GM12878 (cell line): ENCODE measurements around the gene SLCO4A1. TPM values are rescaled to one million over a fixed set of nuclear protein-coding genes. Genes with fewer than 3 reads are reported as not detected.

Source experiments
- ATAC-seq: fragments of 200-7000 bp; cut with Tn5 transposase; 3 replicates; pipeline ENCODE4 v1.9.1; 2020; ENCODE audit warnings: mild to moderate bottlenecking, moderate library complexity
- BruUV-seq: library from RNA; stranded (reverse); fragments of 400-500 nt; replicated peaks from 2 replicates; lab custom pipeline; 2021; lab: Mats Ljungman, UMichigan
- CTCF ChIA-PET: fragments of 300-600 bp; sonication (Branson Sonifier 250); formaldehyde crosslinking; extraction: SDS; loops from one replicate; lab custom pipeline; 2021; ENCODE audit warnings: inconsistent platforms; lab: Yijun Ruan, JAX
- POLR2A ChIA-PET: fragments of 350-600 bp; formaldehyde crosslinking; extraction: SDS; loops from one replicate; lab custom pipeline; 2021; ENCODE audit warnings: inconsistent platforms; lab: Charles Lee
- RAD21 ChIA-PET: fragments of 300-600 bp; sonication (Branson Sonifier 250); formaldehyde crosslinking; loops from one replicate; lab custom pipeline; 2023; ENCODE audit warnings: antibody characterized with exemption; ENCODE audit not compliant: unreplicated experiment; lab: Charles Lee
- SMC1A ChIA-PET: fragments of 300-600 bp; sonication (Branson Sonifier 250); formaldehyde crosslinking; loops from one replicate; lab custom pipeline; 2023; ENCODE audit not compliant: unreplicated experiment, uncharacterized antibody; lab: Charles Lee
- DNase-seq: peaks from one replicate; pipeline ENCODE4 v3.0.0-alpha.2; 2011; ENCODE audit warnings: low read depth, low spot score
- FAIRE-seq: peaks from 3 replicates; lab custom pipeline; 2011; peaks lifted over from hg19 to GRCh38; lab: Jason Lieb, UNC
- H2AFZ ChIP-seq: 2 replicates; pipeline ENCODE4 v1.6.0; 2011; ENCODE audit warnings: low read depth, low read length, control low read depth; ENCODE audit not compliant: control insufficient read depth
- H3K27ac ChIP-seq: 2 replicates; pipeline ENCODE4 v1.5.1; 2011; ENCODE audit warnings: control low read depth; ENCODE audit not compliant: control insufficient read depth, insufficient read depth
- H3K27me3 ChIP-seq, 2 experiments: replicated peaks in 1 of 2; 2 replicates each; pipeline versions ENCODE4 v1.6.0 to v1.6.1; 2011; ENCODE audit warnings: low read length in 1 of 2; ENCODE audit not compliant: control insufficient read depth in 2 of 2, insufficient read depth in 2 of 2
- H3K36me3 ChIP-seq, 2 experiments: 2 replicates each; pipeline ENCODE4 v1.5.1; 2011; ENCODE audit warnings: low read length in 1 of 2; ENCODE audit not compliant: control insufficient read depth in 2 of 2, insufficient read depth in 2 of 2
- H3K4me1 ChIP-seq: 2 replicates; pipeline ENCODE4 v1.6.1; 2011; ENCODE audit warnings: mild to moderate bottlenecking, low read length, moderate library complexity, mixed read lengths; ENCODE audit not compliant: control insufficient read depth, insufficient read depth
- H3K4me2 ChIP-seq: 2 replicates; pipeline ENCODE4 v1.6.0; 2011; ENCODE audit warnings: control low read depth; ENCODE audit not compliant: control insufficient read depth, insufficient read depth
- H3K4me3 ChIP-seq: fragments of 200-600 bp; sonication (generic); 2 replicates; pipeline ENCODE4 v1.5.1; 2016
- H3K79me2 ChIP-seq: 2 replicates; pipeline ENCODE4 v1.6.0; 2011; ENCODE audit warnings: low read length; ENCODE audit not compliant: control insufficient read depth, insufficient read depth
- H3K9ac ChIP-seq: 2 replicates; pipeline ENCODE4 v1.8.0; 2011; ENCODE audit warnings: low read length, control low read depth, mixed read lengths; ENCODE audit not compliant: control insufficient read depth, insufficient read depth
- H3K9me3 ChIP-seq: replicated peaks from 3 replicates; pipeline ENCODE4 v1.5.1; 2011; ENCODE audit warnings: mild to moderate bottlenecking, low read length; ENCODE audit not compliant: control insufficient read depth, insufficient read depth
- H4K20me1 ChIP-seq: 2 replicates; pipeline ENCODE4 v1.6.0; 2011; ENCODE audit not compliant: control insufficient read depth, insufficient read depth
- BMI1 ChIP-seq: fragments of 450-650 bp; IDR thresholded peaks from 2 replicates; pipeline ENCODE4 v1.6.1; 2016; ENCODE audit warnings: mild to moderate bottlenecking, moderate library complexity, borderline replicate concordance
- CBX5 ChIP-seq: sonication (generic); IDR thresholded peaks from 2 replicates; pipeline ENCODE4 v1.6.1; 2016; ENCODE audit warnings: low read depth, moderate library complexity, mild to moderate bottlenecking, inconsistent platforms
- CHD1 ChIP-seq: IDR thresholded peaks from 2 replicates; pipeline ENCODE4 v1.6.1; 2012; ENCODE audit warnings: low read depth, low read length, improper control_type of control experiment
- DPF2 ChIP-seq: fragments of 450-650 bp; IDR thresholded peaks from 2 replicates; pipeline ENCODE4 v1.6.1; 2017; ENCODE audit warnings: mild to moderate bottlenecking
- NFIC ChIP-seq: IDR thresholded peaks from 2 replicates; pipeline ENCODE4 v1.6.1; 2012; ENCODE audit warnings: low read depth, mild to moderate bottlenecking, inconsistent platforms, low read length, moderate library complexity
- NFXL1 ChIP-seq: fragments of 450-650 bp; IDR thresholded peaks from 2 replicates; pipeline ENCODE4 v1.6.1; 2017; ENCODE audit warnings: antibody characterized with exemption, mild to moderate bottlenecking, borderline replicate concordance
- RAD21 ChIP-seq: IDR thresholded peaks from 2 replicates; pipeline ENCODE4 v1.6.1; 2011; ENCODE audit warnings: mild to moderate bottlenecking, low read depth, low read length, moderate library complexity; ENCODE audit not compliant: insufficient read depth
- SIN3A ChIP-seq: IDR thresholded peaks from 2 replicates; pipeline ENCODE4 v1.6.1; 2012; ENCODE audit warnings: low read depth, low read length, improper control_type of control experiment
- TAF1 ChIP-seq: IDR thresholded peaks from 2 replicates; pipeline ENCODE4 v1.6.1; 2011; ENCODE audit warnings: mild to moderate bottlenecking, low read depth, low read length, borderline replicate concordance
- TBL1XR1 ChIP-seq: IDR thresholded peaks from 2 replicates; pipeline ENCODE4 v1.6.1; 2012; ENCODE audit warnings: low read depth, low read length, improper control_type of control experiment
- WGBS: methylation state at CpG from one replicate; pipeline ENCODE4 v1.1.6; 2016; ENCODE audit warnings: low lambda C conversion rate; ENCODE audit not compliant: insufficient replicate concordance, insufficient coverage; ENCODE audit errors: missing lambda C conversion rate; 5-methylcytosine and 5-hydroxymethylcytosine counted together
- in situ Hi-C: fragments of 300-500 bp; cut with MboI; formaldehyde crosslinking; loops from 9 replicates; pipeline ENCODE4 v1.14.3; 2018; ENCODE audit warnings: mixed read lengths
- intact Hi-C: fragments of 100-400 bp; cut with micrococcal nuclease; formaldehyde crosslinking; loops from one replicate; pipeline ENCODE4 v1.14.2; 2022; ENCODE audit not compliant: unreplicated experiment
- polyA plus RNA-seq, 11 experiments: library from polyadenylated mRNA; depleted of rRNA in 4 of 11; unstranded in 6 of 11; stranded (reverse) in 5 of 11; fragments of >200 nt; fragmentation: Nextera tagmentation in 4 of 11; fragmentation: Illumina TruSeq in 1 of 11; extraction: Ambion mirVana in 4 of 11; extraction: Trizol in 1 of 11; gene quantifications; 1 replicate in 1 of 11; 2 replicates in 10 of 11; pipeline versions ENCODE4 v1.2.1 to v1.2.3, GENCODE V29; 2011 to 2016; ENCODE audit warnings: inconsistent platforms in 2 of 11, missing spikeins in 2 of 11, low read depth in 1 of 11
- total RNA-seq, 4 experiments: library from RNA; depleted of rRNA in 3 of 4; stranded (reverse); fragments of >200 nt in 3 of 4; fragmentation: Illumina TruSeq in 1 of 4; extraction: Trizol in 1 of 4; gene quantifications; 2 replicates each; pipeline versions ENCODE4 v1.2.1 to v1.2.3, GENCODE V29; 2013 to 2021
- TF ChIP-seq, protein P1 (sequence below): fragments of 450-650 bp; formaldehyde crosslinking; IDR thresholded peaks from 2 replicates; pipeline ENCODE4 v1.4.0; 2020; ENCODE audit warnings: mild to moderate bottlenecking, moderate library complexity
- TF ChIP-seq, protein P2 (sequence below): fragments of 450-650 bp; IDR thresholded peaks from 2 replicates; pipeline ENCODE4 v1.6.1; 2017; ENCODE audit warnings: antibody characterized with exemption, mild to moderate bottlenecking, moderate library complexity
- TF ChIP-seq, protein P3 (sequence below): IDR thresholded peaks from 2 replicates; pipeline ENCODE4 v1.6.1; 2011; ENCODE audit warnings: low read depth, low read length, improper control_type of control experiment, borderline replicate concordance
- TF ChIP-seq, protein P4 (sequence below): fragments of 450-650 bp; IDR thresholded peaks from 2 replicates; pipeline ENCODE4 v1.6.1; 2014; ENCODE audit warnings: mild to moderate bottlenecking

SLCO4A1 gene
- total and polyA plus RNA-seq, 10 of the 15 experiments (the other 5 are each of a cell fraction or from before 2014, with no cell fraction given): 2.1 to 30.7 (median 12.0) TPM

DNA sequence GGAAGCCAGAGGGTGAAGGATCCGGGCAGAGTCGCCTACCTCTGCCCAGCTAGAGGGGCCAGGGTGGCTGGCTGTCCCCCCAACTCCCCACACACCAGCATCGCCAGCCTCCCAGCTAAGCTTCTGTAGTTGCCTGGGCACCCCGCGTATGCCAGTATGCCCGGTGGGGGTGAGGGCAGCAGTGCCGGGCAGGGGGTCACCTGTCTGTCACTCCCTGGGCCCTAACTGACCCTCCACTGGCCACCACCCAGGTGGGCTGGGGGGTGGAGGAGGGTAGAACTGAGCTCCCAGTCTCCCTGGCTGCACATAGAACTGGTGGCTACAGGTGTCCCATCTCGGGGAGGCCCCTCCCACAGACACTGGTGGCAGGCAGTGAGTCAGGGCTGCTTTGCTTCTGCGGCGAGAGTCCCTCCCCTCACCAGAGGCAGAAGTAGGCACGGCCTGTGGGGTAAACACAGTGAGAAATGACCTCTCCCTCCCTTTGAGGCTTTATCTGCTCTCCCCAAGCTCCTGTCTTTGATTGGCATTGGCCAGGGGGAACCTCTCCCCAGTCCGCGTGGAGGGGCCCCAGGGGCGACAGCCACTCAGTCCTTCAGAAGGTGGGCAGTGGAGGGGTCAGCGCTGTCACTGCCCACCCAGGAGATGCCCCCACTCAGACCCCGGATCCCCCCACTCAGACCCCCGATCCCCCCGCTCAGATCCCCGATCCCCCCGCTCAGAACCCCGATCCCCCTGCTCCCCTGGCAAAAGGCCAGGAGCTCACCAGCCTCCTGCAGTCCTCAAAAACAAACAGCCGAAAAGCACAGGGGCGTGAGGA is 68.8 kb downstream of the SLCO4A1 start (continued):
- TF ChIP-seq, protein P1, sequence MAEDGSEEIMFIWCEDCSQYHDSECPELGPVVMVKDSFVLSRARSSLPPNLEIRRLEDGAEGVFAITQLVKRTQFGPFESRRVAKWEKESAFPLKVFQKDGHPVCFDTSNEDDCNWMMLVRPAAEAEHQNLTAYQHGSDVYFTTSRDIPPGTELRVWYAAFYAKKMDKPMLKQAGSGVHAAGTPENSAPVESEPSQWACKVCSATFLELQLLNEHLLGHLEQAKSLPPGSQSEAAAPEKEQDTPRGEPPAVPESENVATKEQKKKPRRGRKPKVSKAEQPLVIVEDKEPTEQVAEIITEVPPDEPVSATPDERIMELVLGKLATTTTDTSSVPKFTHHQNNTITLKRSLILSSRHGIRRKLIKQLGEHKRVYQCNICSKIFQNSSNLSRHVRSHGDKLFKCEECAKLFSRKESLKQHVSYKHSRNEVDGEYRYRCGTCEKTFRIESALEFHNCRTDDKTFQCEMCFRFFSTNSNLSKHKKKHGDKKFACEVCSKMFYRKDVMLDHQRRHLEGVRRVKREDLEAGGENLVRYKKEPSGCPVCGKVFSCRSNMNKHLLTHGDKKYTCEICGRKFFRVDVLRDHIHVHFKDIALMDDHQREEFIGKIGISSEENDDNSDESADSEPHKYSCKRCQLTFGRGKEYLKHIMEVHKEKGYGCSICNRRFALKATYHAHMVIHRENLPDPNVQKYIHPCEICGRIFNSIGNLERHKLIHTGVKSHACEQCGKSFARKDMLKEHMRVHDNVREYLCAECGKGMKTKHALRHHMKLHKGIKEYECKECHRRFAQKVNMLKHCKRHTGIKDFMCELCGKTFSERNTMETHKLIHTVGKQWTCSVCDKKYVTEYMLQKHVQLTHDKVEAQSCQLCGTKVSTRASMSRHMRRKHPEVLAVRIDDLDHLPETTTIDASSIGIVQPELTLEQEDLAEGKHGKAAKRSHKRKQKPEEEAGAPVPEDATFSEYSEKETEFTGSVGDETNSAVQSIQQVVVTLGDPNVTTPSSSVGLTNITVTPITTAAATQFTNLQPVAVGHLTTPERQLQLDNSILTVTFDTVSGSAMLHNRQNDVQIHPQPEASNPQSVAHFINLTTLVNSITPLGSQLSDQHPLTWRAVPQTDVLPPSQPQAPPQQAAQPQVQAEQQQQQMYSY (CRISPR knock-in tag): no peak
- TF ChIP-seq TAF1 (no peak), CHD1 (no peak)

DNA sequence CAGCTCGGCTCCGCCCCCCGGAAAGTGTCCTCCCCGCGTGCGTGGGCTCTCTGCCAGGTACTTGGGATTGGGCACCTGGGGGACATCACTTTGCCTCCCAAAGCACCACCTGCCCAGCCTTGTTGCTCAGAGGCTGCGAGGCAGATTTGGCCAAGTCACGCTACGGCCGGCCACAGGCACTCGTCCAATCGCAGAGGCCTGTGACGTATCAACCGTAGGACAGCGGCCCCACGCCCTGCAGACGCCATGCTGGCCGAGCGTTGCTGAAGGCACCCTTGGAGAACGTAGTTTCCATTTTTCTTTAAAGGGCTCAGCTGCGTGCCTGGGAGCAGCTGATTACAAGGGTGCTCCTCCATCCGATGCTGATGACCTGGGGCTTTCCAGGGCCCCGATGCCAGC is 69.4 kb downstream of the SLCO4A1 start:
- no peak overlapping the region for H3K4me2 ChIP-seq
- ATAC-seq (no peak), DNase-seq (no peak), FAIRE-seq (no peak)
- no peaks in the 10 kb centered on the region for H3K79me2 ChIP-seq
- H2AFZ ChIP-seq: no peak overlapping the region
- no peak overlapping the region for H3K9ac ChIP-seq
- H3K4me3 ChIP-seq: no peak overlapping the region
- H3K36me3 ChIP-seq: no peaks in the 10 kb centered on the region
- ChIA-PET CTCF (no interaction called here), RAD21 (no interaction called here), SMC1A (no interaction called here), POLR2A (no interaction called here)
- WGBS: 38% methylated on average over 23 of the region's 23 CpGs
- no TSS peak for BruUV-seq
- H3K27me3 ChIP-seq: peaks cover 0 to 7% of the 10 kb centered on the region in 2 experiments; a peak in 3 of 4 replicates
- intact Hi-C loops: no loop called here
- H4K20me1 ChIP-seq: no peaks in the 10 kb centered on the region
- H3K9me3 ChIP-seq: no peaks in the 10 kb centered on the region
- in situ Hi-C loops: no loop called here
- H3K4me1 ChIP-seq: no peaks in the 10 kb centered on the region
- no peak overlapping the region for H3K27ac ChIP-seq
- TF ChIP-seq BMI1 (no peak), SIN3A (no peak), CBX5 (no peak), DPF2 (no peak), TBL1XR1 (no peak), NFIC (no peak), NFXL1 (no peak), RAD21 (no peak)
- TF ChIP-seq, protein P2, sequence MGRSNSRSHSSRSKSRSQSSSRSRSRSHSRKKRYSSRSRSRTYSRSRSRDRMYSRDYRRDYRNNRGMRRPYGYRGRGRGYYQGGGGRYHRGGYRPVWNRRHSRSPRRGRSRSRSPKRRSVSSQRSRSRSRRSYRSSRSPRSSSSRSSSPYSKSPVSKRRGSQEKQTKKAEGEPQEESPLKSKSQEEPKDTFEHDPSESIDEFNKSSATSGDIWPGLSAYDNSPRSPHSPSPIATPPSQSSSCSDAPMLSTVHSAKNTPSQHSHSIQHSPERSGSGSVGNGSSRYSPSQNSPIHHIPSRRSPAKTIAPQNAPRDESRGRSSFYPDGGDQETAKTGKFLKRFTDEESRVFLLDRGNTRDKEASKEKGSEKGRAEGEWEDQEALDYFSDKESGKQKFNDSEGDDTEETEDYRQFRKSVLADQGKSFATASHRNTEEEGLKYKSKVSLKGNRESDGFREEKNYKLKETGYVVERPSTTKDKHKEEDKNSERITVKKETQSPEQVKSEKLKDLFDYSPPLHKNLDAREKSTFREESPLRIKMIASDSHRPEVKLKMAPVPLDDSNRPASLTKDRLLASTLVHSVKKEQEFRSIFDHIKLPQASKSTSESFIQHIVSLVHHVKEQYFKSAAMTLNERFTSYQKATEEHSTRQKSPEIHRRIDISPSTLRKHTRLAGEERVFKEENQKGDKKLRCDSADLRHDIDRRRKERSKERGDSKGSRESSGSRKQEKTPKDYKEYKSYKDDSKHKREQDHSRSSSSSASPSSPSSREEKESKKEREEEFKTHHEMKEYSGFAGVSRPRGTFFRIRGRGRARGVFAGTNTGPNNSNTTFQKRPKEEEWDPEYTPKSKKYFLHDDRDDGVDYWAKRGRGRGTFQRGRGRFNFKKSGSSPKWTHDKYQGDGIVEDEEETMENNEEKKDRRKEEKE: no peak
- TF ChIP-seq, protein P3, sequence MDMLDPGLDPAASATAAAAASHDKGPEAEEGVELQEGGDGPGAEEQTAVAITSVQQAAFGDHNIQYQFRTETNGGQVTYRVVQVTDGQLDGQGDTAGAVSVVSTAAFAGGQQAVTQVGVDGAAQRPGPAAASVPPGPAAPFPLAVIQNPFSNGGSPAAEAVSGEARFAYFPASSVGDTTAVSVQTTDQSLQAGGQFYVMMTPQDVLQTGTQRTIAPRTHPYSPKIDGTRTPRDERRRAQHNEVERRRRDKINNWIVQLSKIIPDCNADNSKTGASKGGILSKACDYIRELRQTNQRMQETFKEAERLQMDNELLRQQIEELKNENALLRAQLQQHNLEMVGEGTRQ: no peak
- TF ChIP-seq, protein P4, sequence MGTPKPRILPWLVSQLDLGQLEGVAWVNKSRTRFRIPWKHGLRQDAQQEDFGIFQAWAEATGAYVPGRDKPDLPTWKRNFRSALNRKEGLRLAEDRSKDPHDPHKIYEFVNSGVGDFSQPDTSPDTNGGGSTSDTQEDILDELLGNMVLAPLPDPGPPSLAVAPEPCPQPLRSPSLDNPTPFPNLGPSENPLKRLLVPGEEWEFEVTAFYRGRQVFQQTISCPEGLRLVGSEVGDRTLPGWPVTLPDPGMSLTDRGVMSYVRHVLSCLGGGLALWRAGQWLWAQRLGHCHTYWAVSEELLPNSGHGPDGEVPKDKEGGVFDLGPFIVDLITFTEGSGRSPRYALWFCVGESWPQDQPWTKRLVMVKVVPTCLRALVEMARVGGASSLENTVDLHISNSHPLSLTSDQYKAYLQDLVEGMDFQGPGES: no peak
